Hematopoietic multipotent progenitor cell treated with erythropoietin and hydrocortisone succinate and interleukin-3 and kit ligand, for 17 days (in vitro differentiated cells): Measurements from ENCODE around the gene TREM1.
A peak's percentile ranks its signal among the peaks of the same experiment; 100 is the strongest.
"Not testable (repeated sequence)": the region's sequence is repeated elsewhere in the genome, so short reads cannot be mapped to it uniquely, and the experiment has no call there.

ENCODE experiments used
- DNase-seq: peaks from one replicate; pipeline ENCODE4 v3.0.0-alpha.2; 2015; ENCODE audit warnings: low spot score

Gene TREM1

GRCh38 chr6:41297248-41297647 lies 10.8 kb upstream of the TREM1 start:
- DNase-seq, result not testable (repeated sequence)

GRCh38 chr6:41294214-41294872 lies 7.9 kb upstream of the TREM1 start:
- DNase-seq, result no peak

- DNase-seq, result no peak
These were observed 5.2 kb upstream of the TREM1 start for GRCh38 chr6:41291717-41292116.

- DNase-seq, result no peak
These were observed 3.3 kb upstream of the TREM1 start for GRCh38 chr6:41289815-41290214.

GRCh38 chr6:41288754-41289129 lies 2.3 kb upstream of the TREM1 start:
- no peak for DNase-seq

GRCh38 chr6:41288030-41288753 lies 1.7 kb upstream of the TREM1 start:
- DNase-seq, result no peak

GRCh38 chr6:41284726-41285125 lies 1.8 kb downstream of the TREM1 start:
- no peak for DNase-seq

- no peak for DNase-seq
These were observed 2.9 kb downstream of the TREM1 start for GRCh38 chr6:41283600-41283999.

- no peak for DNase-seq
These were observed 6.0 kb downstream of the TREM1 start for GRCh38 chr6:41280381-41281057.

- DNase-seq, result peak; percentile 87
These were observed 7.6 kb downstream of the TREM1 start for GRCh38 chr6:41278699-41279405.

- no peak for DNase-seq
These were observed 8.9 kb downstream of the TREM1 start for GRCh38 chr6:41277605-41278004.

- DNase-seq, result no peak
These were observed 11.0 kb downstream of the TREM1 start for GRCh38 chr6:41275489-41275888.

- no peak for DNase-seq
These were observed 12.2 kb downstream of the TREM1 start for GRCh38 chr6:41274256-41274655.

- no peak for DNase-seq
These were observed 12.8 kb downstream of the TREM1 start for GRCh38 chr6:41273714-41274113.

- DNase-seq, result no peak
These were observed 13.8 kb downstream of the TREM1 start for GRCh38 chr6:41272591-41273240.

- no peak for DNase-seq
These were observed 14.5 kb downstream of the TREM1 start for GRCh38 chr6:41271901-41272395.

GRCh38 chr6:41269716-41270115 lies 16.8 kb downstream of the TREM1 start:
- no peak for DNase-seq

GRCh38 chr6:41269166-41269565 lies 17.3 kb downstream of the TREM1 start:
- no peak for DNase-seq

GRCh38 chr6:41268478-41268877 lies 18.0 kb downstream of the TREM1 start:
- no peak for DNase-seq

GRCh38 chr6:41266541-41266940 lies 19.9 kb downstream of the TREM1 start:
- DNase-seq, result no peak

GRCh38 chr6:41263267-41263666 lies 23.2 kb downstream of the TREM1 start:
- no peak for DNase-seq

GRCh38 chr6:41262401-41262800 lies 24.1 kb downstream of the TREM1 start:
- DNase-seq, result no peak
